K562 (cell line): ENCODE measurements around the gene VIPR1. TPM values are rescaled to one million over a fixed set of nuclear protein-coding genes. Genes with fewer than 3 reads are reported as not detected.

Source experiments
- BACH1 ChIP-seq: fragments of 200-800 bp; sonication (Bioruptor generic); IDR thresholded peaks from 2 replicates; pipeline ENCODE4 v1.6.1; 2016; ENCODE audit warnings: missing genetic modification characterization, missing compliant biosample characterization
- DACH1 ChIP-seq: fragments of 450-650 bp; IDR thresholded peaks from 2 replicates; pipeline ENCODE4 v1.6.1; 2018; ENCODE audit not compliant: partially characterized antibody
- IRF2 ChIP-seq: sonication (generic); formaldehyde crosslinking; IDR thresholded peaks from 2 replicates; pipeline ENCODE4 v1.8.1; 2022; ENCODE audit warnings: mild to moderate bottlenecking, missing genetic modification reagents
- MCM2 ChIP-seq: fragments of 450-650 bp; IDR thresholded peaks from 2 replicates; pipeline ENCODE4 v1.6.1; 2017; ENCODE audit warnings: low read depth, mild to moderate bottlenecking
- NFYB ChIP-seq: IDR thresholded peaks from 2 replicates; pipeline ENCODE4 v1.6.1; 2011; ENCODE audit warnings: mild to moderate bottlenecking, moderate library complexity; ENCODE audit not compliant: insufficient read length; ENCODE audit errors: extremely low read depth
- NONO ChIP-seq, 2 experiments: fragments of 200-400 bp in 1 of 2; fragments of 450-650 bp in 1 of 2; formaldehyde crosslinking in 1 of 2; IDR thresholded peaks; 2 replicates each; pipeline ENCODE4 v1.6.1; 2017; ENCODE audit warnings: low read depth in 2 of 2, mild to moderate bottlenecking in 2 of 2, moderate library complexity in 2 of 2, low read length in 1 of 2
- NR2C1 ChIP-seq, 2 experiments: fragments of 450-650 bp; IDR thresholded peaks; 2 replicates each; pipeline ENCODE4 v1.6.1; 2017; ENCODE audit warnings: mild to moderate bottlenecking in 2 of 2, antibody characterized with exemption in 1 of 2, inconsistent platforms in 1 of 2, missing compliant biosample characterization in 1 of 2, missing genetic modification characterization in 1 of 2
- NR2F6 ChIP-seq: fragments of 450-650 bp; formaldehyde crosslinking; IDR thresholded peaks from 2 replicates; pipeline ENCODE4 v1.4.0; 2020; ENCODE audit warnings: mild to moderate bottlenecking
- POU5F1 ChIP-seq: fragments of 150-350 bp; IDR thresholded peaks from 2 replicates; pipeline ENCODE4 v1.6.1; 2014; ENCODE audit warnings: borderline replicate concordance, low read length, low read depth, mild to moderate bottlenecking; ENCODE audit not compliant: partially characterized antibody
- PTRF ChIP-seq: fragments of 450-650 bp; IDR thresholded peaks from 2 replicates; pipeline ENCODE4 v1.6.1; 2016; ENCODE audit warnings: mild to moderate bottlenecking, missing genetic modification characterization, missing compliant biosample characterization
- PTTG1 ChIP-seq: fragments of 450-650 bp; IDR thresholded peaks from 2 replicates; pipeline ENCODE4 v1.6.1; 2016; ENCODE audit warnings: low read depth, mild to moderate bottlenecking, missing genetic modification characterization, missing compliant biosample characterization
- RB1 ChIP-seq: fragments of 450-650 bp; IDR thresholded peaks from 2 replicates; pipeline ENCODE4 v1.6.1; 2017; ENCODE audit warnings: low read depth, mild to moderate bottlenecking
- SLC30A9 ChIP-seq: fragments of 250-450 bp; sonication (Bioruptor Pico); IDR thresholded peaks from 2 replicates; pipeline ENCODE4 v1.8.0; 2022; ENCODE audit warnings: mild to moderate bottlenecking, moderate library complexity
- SREBF2 ChIP-seq: sonication (generic); formaldehyde crosslinking; IDR thresholded peaks from 2 replicates; pipeline ENCODE4 v1.4.0; 2020; ENCODE audit warnings: mild to moderate bottlenecking, missing genetic modification reagents
- SRSF9 ChIP-seq: fragments of 200-400 bp; formaldehyde crosslinking; IDR thresholded peaks from 2 replicates; pipeline ENCODE4 v1.6.1; 2017; ENCODE audit warnings: low read depth, low read length, borderline replicate concordance
- TFAM ChIP-seq: fragments of 250-450 bp; sonication (Bioruptor Pico); conservative IDR thresholded peaks from 2 replicates; pipeline ENCODE4 v1.5.0; 2021; ENCODE audit warnings: mild to moderate bottlenecking, moderate library complexity
- USF2 ChIP-seq: sonication (generic); formaldehyde crosslinking; IDR thresholded peaks from 2 replicates; pipeline ENCODE4 v1.5.0; 2020; ENCODE audit warnings: missing genetic modification reagents
- WHSC1 ChIP-seq: IDR thresholded peaks from one replicate; pipeline ENCODE4 v1.6.1; 2012; ENCODE audit warnings: low read length, control low read depth, inconsistent platforms
- YY1 ChIP-seq, 3 experiments: IDR thresholded peaks; 2 replicates each; pipeline ENCODE4 v1.6.1; 2011; ENCODE audit warnings: low read length in 2 of 3, mild to moderate bottlenecking in 2 of 3, moderate library complexity in 2 of 3, borderline replicate concordance in 1 of 3, control low read depth in 1 of 3, low read depth in 1 of 3; ENCODE audit not compliant: insufficient read depth in 3 of 3, insufficient replicate concordance in 2 of 3, control insufficient read depth in 1 of 3, insufficient read length in 1 of 3; ENCODE audit errors: extremely low read depth in 1 of 3
- ZBTB7A ChIP-seq: IDR thresholded peaks from 2 replicates; pipeline ENCODE4 v1.6.1; 2011; ENCODE audit warnings: low read depth, mild to moderate bottlenecking, low read length, moderate library complexity, borderline replicate concordance; ENCODE audit not compliant: control insufficient read depth
- ZFP1 ChIP-seq: fragments of 450-650 bp; formaldehyde crosslinking; IDR thresholded peaks from 2 replicates; pipeline ENCODE4 v1.4.0; 2020; ENCODE audit warnings: mild to moderate bottlenecking, mixed read lengths
- ZNF124 ChIP-seq: sonication (generic); formaldehyde crosslinking; IDR thresholded peaks from 2 replicates; pipeline ENCODE4 v1.8.1; 2022; ENCODE audit warnings: missing genetic modification reagents
- ZNF507 ChIP-seq: conservative IDR thresholded peaks from 2 replicates; pipeline ENCODE4 v1.6.1; 2017; ENCODE audit warnings: missing genetic modification characterization, missing compliant biosample characterization
- ZNF511 ChIP-seq: sonication (generic); formaldehyde crosslinking; IDR thresholded peaks from 2 replicates; pipeline ENCODE4 v1.8.0; 2022; ENCODE audit warnings: mild to moderate bottlenecking, missing genetic modification reagents
- ZNF561 ChIP-seq: fragments of 450-650 bp; formaldehyde crosslinking; conservative IDR thresholded peaks from 2 replicates; pipeline ENCODE4 v1.4.0; 2020; ENCODE audit warnings: mild to moderate bottlenecking, moderate library complexity
- polyA plus RNA-seq, 8 experiments: library from polyadenylated mRNA; depleted of rRNA in 4 of 8; stranded (reverse) in 5 of 8; unstranded in 3 of 8; fragments of >200 nt; fragmentation: Nextera tagmentation in 2 of 8; fragmentation: Illumina TruSeq in 1 of 8; extraction: Ambion mirVana in 2 of 8; extraction: Trizol in 1 of 8; gene quantifications; 2 replicates each; pipeline versions ENCODE4 v1.2.1 to v1.2.3, GENCODE V29; 2011 to 2014; ENCODE audit warnings: inconsistent platforms in 1 of 8, missing spikeins in 1 of 8
- total RNA-seq, 7 experiments: library from RNA; depleted of rRNA in 6 of 7; stranded (reverse); fragments of >200 nt in 6 of 7; fragmentation: Illumina TruSeq in 2 of 7; extraction: Trizol in 2 of 7; gene quantifications; 2 replicates each; pipeline versions ENCODE4 v1.2.1 to v1.2.3, GENCODE V29; 2011 to 2021; ENCODE audit warnings: low replicate concordance in 1 of 7
- TF ChIP-seq, protein P1 (sequence below): fragments of 450-650 bp; formaldehyde crosslinking; IDR thresholded peaks from 2 replicates; pipeline ENCODE4 v1.4.0; 2020; ENCODE audit warnings: mild to moderate bottlenecking, moderate library complexity

Gene VIPR1
- total and polyA plus RNA-seq, 9 of the 15 experiments (the other 6 are each of a cell fraction or from before 2014, with no cell fraction given): 0.04 to 0.38 (median 0.12) TPM; not detected in 3

GRCh38 chr3:42581709-42582473 lies 79.4 kb downstream of the VIPR1 start, which contains the start of gene SEC22C (continued):
- TF ChIP-seq IRF2 (CRISPR knock-in tag) (no peak), ZNF507 (no peak), TFAM (no peak), NR2F6 (CRISPR knock-in tag) (no peak), ZBTB7A (peak; percentile 56; the same call in 1 of the 2 replicates), ZNF511 (peak; percentile 82; the same call in 1 of the 2 replicates), BACH1 (tag) (no peak), YY1 (IDR thresholded peaks at IDR 0.05; ENCODE audit: borderline replicate concordance in 1 of 3, control insufficient read depth in 1 of 3, extremely low read depth in 1 of 3, insufficient read depth in 3 of 3, insufficient read length in 1 of 3, insufficient replicate concordance in 2 of 3, low read depth in 1 of 3, low read length in 2 of 3) (peak in 1 of 3 experiments; percentile 56), SREBF2 (CRISPR knock-in tag) (no peak), ZNF561 (CRISPR knock-in tag) (no peak), MCM2 (no peak), RB1 (peak; percentile 87), SRSF9 (no peak), ZFP1 (CRISPR knock-in tag) (no peak), WHSC1 (no peak), PTTG1 (tag) (no peak), POU5F1 (no peak), PTRF (tag) (no peak), USF2 (CRISPR knock-in tag) (peak; percentile 79), NFYB (peak; percentile 86), NONO (IDR thresholded peaks at IDR 0.05; ENCODE audit: low read depth in 2 of 2, low read length in 1 of 2) (peak; percentile 38 to 69), SLC30A9 (CRISPR knock-in tag) (no peak), NR2C1 (IDR thresholded peaks at IDR 0.05) (no peak), NR2C1 (tag; IDR thresholded peaks at IDR 0.05) (no peak), ZNF124 (CRISPR knock-in tag) (no peak), DACH1 (peak; percentile 40)
- TF ChIP-seq, protein P1, sequence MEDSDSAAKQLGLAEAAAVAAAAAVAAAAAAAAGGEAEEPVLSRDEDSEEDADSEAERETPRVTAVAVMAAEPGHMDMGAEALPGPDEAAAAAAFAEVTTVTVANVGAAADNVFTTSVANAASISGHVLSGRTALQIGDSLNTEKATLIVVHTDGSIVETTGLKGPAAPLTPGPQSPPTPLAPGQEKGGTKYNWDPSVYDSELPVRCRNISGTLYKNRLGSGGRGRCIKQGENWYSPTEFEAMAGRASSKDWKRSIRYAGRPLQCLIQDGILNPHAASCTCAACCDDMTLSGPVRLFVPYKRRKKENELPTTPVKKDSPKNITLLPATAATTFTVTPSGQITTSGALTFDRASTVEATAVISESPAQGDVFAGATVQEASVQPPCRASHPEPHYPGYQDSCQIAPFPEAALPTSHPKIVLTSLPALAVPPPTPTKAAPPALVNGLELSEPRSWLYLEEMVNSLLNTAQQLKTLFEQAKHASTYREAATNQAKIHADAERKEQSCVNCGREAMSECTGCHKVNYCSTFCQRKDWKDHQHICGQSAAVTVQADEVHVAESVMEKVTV (CRISPR knock-in tag): peak; percentile 87
